ENCODE results near the gene MEGF6.

DNA sequence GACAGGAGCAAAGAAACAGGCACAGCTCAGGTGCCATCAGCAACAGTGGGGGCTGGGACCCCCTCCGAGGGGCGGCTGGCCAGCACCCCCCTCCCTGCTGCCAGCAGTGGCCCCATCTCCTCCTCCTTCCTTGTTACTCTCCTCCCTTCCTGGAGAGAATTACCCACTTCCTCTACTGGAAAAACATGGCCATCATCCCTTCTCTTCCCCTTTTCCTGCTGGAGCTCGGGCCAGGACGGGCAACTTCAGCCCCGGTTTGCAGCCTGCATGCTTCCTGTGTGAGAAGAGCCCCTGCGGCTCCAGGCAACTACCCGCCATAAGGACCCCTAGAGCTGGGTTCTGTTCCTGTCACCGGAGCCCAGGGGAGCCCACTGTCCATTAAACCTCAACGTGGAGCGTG, 17.6 kb downstream of the MEGF6 start:
- TF ChIP-seq CTCF (IDR thresholded peaks at IDR 0.05), result no peak
- no peak for TF ChIP-seq POLR2A (IDR thresholded peaks at IDR 0.05)

Measured in heart left ventricle (tissue), 13 donors.